Measurements from ENCODE around the gene CAB39L.

Gene CAB39L

GRCh38 chr13:49320975-49321374, 122.9 kb downstream of the CAB39L start:
- H3F3A ChIP-seq (ENCODE audit: low read depth): no peaks in the 10 kb centered on the region

GRCh38 chr13:49319951-49320350, 123.9 kb downstream of the CAB39L start:
- Histone ChIP-seq H3K9me3 (ENCODE audit: insufficient read depth, low read depth, low read length) (no peaks in the 10 kb centered on the region), H3K4me1 (ENCODE audit: insufficient read depth, low read length, poor library complexity, severe bottlenecking) (peaks cover 20% of the 10 kb centered on the region), H3K4me2 (ENCODE audit: low read depth, low read length, poor library complexity, severe bottlenecking) (no peak overlapping the region), H3K9me2 (replicated peaks; ENCODE audit: low read depth, low read length) (no peaks in the 10 kb centered on the region), H4K20me1 (ENCODE audit: insufficient read depth, low read length, poor library complexity, severe bottlenecking) (no peaks in the 10 kb centered on the region), H3K4me3 (ENCODE audit: low read length, poor library complexity, severe bottlenecking) (no peak overlapping the region), H3K79me2 (ENCODE audit: insufficient read depth, low read length) (no peaks in the 10 kb centered on the region), H3F3A (ENCODE audit: low read depth) (no peaks in the 10 kb centered on the region), H3K36me3 (ENCODE audit: insufficient read depth, low read length) (no peaks in the 10 kb centered on the region), H3K27me3 (ENCODE audit: insufficient read depth, low read length, poor library complexity, severe bottlenecking) (no peaks in the 10 kb centered on the region), H2AFZ (ENCODE audit: low read length) (no peak overlapping the region), H3K9ac (ENCODE audit: low read depth, low read length, poor library complexity, severe bottlenecking) (no peak overlapping the region)
- TF ChIP-seq CTCF (conservative IDR thresholded peaks at IDR 0.05; ENCODE audit: low read length) (no peak), EZH2phosphoT487 (IDR thresholded peaks at IDR 0.05; ENCODE audit: borderline replicate concordance) (no peak)

More at GRCh38 chr13:49320975-49321374, 122.9 kb downstream of the CAB39L start:
- Histone ChIP-seq H2AFZ (ENCODE audit: low read length) (no peak overlapping the region), H3K4me1 (ENCODE audit: insufficient read depth, low read length, poor library complexity, severe bottlenecking) (peaks cover 20% of the 10 kb centered on the region), H3K79me2 (ENCODE audit: insufficient read depth, low read length) (no peaks in the 10 kb centered on the region), H3K4me3 (ENCODE audit: low read length, poor library complexity, severe bottlenecking) (no peak overlapping the region), H3K27me3 (ENCODE audit: insufficient read depth, low read length, poor library complexity, severe bottlenecking) (no peaks in the 10 kb centered on the region), H3K36me3 (ENCODE audit: insufficient read depth, low read length) (no peaks in the 10 kb centered on the region), H4K20me1 (ENCODE audit: insufficient read depth, low read length, poor library complexity, severe bottlenecking) (no peaks in the 10 kb centered on the region), H3K9me3 (ENCODE audit: insufficient read depth, low read depth, low read length) (no peaks in the 10 kb centered on the region), H3K9ac (ENCODE audit: low read depth, low read length, poor library complexity, severe bottlenecking) (no peak overlapping the region), H3K4me2 (ENCODE audit: low read depth, low read length, poor library complexity, severe bottlenecking) (peak overlapping the region; percentile 1), H3K9me2 (replicated peaks; ENCODE audit: low read depth, low read length) (no peaks in the 10 kb centered on the region)
- TF ChIP-seq CTCF (conservative IDR thresholded peaks at IDR 0.05; ENCODE audit: low read length): no peak
- TF ChIP-seq EZH2phosphoT487 (IDR thresholded peaks at IDR 0.05; ENCODE audit: borderline replicate concordance): no peak

- Histone ChIP-seq H3K79me2 (ENCODE audit: insufficient read depth, low read length) (no peaks in the 10 kb centered on the region), H3F3A (ENCODE audit: low read depth) (no peaks in the 10 kb centered on the region), H3K9ac (ENCODE audit: low read depth, low read length, poor library complexity, severe bottlenecking) (no peak overlapping the region), H4K20me1 (ENCODE audit: insufficient read depth, low read length, poor library complexity, severe bottlenecking) (no peaks in the 10 kb centered on the region), H3K27me3 (ENCODE audit: insufficient read depth, low read length, poor library complexity, severe bottlenecking) (no peaks in the 10 kb centered on the region), H3K9me2 (replicated peaks; ENCODE audit: low read depth, low read length) (no peaks in the 10 kb centered on the region), H3K9me3 (ENCODE audit: insufficient read depth, low read depth, low read length) (no peaks in the 10 kb centered on the region), H2AFZ (ENCODE audit: low read length) (no peak overlapping the region), H3K36me3 (ENCODE audit: insufficient read depth, low read length) (no peaks in the 10 kb centered on the region), H3K4me1 (ENCODE audit: insufficient read depth, low read length, poor library complexity, severe bottlenecking) (peaks cover 20% of the 10 kb centered on the region), H3K4me3 (ENCODE audit: low read length, poor library complexity, severe bottlenecking) (no peak overlapping the region), H3K4me2 (ENCODE audit: low read depth, low read length, poor library complexity, severe bottlenecking) (no peak overlapping the region)
- no peak for TF ChIP-seq CTCF (conservative IDR thresholded peaks at IDR 0.05; ENCODE audit: low read length)
- no peak for TF ChIP-seq EZH2phosphoT487 (IDR thresholded peaks at IDR 0.05; ENCODE audit: borderline replicate concordance)
Measured at GRCh38 chr13:49319551-49319950, 124.3 kb downstream of the CAB39L start.
